GM12864 (cell line): ENCODE results near the gene NBAS.
"Not testable (repeated sequence)": the region's sequence is repeated elsewhere in the genome, so short reads cannot be mapped to it uniquely, and the experiment has no call there.

Experiments
- DNase-seq: peaks from one replicate; pipeline ENCODE4 v3.0.0-alpha.2; 2011; ENCODE audit warnings: low read depth
- H3K4me3 ChIP-seq: 2 replicates; pipeline ENCODE4 v1.5.1; 2011; ENCODE audit warnings: mild to moderate bottlenecking, low read depth, low read length, control low read depth
- TF ChIP-seq, protein P1 (sequence below): IDR thresholded peaks from 2 replicates; pipeline ENCODE4 v1.5.1; 2011; ENCODE audit warnings: low read depth, mild to moderate bottlenecking, moderate library complexity, low read length, control low read depth, inconsistent platforms; ENCODE audit errors: missing control alignments

Gene NBAS

DNA sequence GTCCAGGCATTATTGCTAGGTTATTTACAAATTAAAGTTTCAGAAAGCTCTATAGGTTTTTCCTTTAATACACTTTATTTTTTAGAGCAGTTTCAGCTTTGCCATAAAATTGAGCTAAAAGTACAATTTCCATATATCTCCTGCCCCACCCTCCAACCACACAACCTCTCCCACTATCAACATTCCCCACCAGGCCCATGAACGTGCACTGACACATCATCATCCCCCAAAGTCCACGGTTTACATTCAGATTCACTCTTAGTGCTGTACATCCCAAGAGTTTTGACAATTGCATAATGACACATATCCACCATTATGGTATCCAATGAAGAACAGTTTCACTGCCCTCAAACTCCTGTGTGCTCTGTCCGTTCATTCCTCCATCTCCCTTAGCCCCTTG lies 139.4 kb downstream of the NBAS start:
- TF ChIP-seq, protein P1, sequence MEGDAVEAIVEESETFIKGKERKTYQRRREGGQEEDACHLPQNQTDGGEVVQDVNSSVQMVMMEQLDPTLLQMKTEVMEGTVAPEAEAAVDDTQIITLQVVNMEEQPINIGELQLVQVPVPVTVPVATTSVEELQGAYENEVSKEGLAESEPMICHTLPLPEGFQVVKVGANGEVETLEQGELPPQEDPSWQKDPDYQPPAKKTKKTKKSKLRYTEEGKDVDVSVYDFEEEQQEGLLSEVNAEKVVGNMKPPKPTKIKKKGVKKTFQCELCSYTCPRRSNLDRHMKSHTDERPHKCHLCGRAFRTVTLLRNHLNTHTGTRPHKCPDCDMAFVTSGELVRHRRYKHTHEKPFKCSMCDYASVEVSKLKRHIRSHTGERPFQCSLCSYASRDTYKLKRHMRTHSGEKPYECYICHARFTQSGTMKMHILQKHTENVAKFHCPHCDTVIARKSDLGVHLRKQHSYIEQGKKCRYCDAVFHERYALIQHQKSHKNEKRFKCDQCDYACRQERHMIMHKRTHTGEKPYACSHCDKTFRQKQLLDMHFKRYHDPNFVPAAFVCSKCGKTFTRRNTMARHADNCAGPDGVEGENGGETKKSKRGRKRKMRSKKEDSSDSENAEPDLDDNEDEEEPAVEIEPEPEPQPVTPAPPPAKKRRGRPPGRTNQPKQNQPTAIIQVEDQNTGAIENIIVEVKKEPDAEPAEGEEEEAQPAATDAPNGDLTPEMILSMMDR: no peak
- no peak for DNase-seq
- no peak overlapping the region for H3K4me3 ChIP-seq

DNA sequence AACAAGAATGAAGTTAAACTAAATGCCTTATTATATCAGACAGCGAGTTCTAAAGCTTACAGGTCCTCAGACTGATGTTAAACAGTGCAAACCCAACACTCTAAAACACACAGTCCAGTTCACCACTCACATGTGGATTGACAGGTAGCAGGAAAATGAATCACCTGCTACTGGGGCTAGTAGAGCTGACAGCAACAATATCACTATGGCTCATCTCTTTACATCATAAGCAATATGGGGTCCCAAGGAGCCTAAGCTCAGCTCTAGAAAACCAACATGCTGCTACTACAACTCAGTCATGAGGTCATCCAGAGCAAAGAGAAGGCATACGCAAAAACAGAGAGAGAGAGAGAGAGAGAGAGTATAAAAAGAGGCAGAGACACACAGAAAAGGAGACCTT lies 145.4 kb downstream of the NBAS start:
- TF ChIP-seq, protein P1: no peak
- no peak overlapping the region for H3K4me3 ChIP-seq
- no peak for DNase-seq

DNA sequence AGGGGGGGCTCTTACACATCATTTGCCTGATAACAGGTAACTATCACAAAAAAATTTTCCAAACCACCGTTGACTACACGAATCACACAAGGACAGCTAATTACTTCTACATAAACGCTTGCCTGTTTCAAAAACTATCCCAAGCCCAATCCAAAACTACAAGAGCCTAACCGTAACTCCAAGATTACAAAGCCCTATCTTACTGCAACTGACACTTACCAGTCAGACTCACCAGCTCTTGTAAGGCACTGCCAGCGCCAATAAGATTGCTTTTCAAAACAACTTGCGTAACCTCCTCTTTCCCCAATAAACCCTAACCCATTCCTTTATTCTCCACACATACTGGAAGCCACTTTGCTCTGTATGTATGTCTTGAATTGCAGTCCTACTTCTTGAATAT lies 148.4 kb downstream of the NBAS start:
- DNase-seq: no peak
- TF ChIP-seq, protein P1: no peak
- H3K4me3 ChIP-seq: no peak overlapping the region

DNA sequence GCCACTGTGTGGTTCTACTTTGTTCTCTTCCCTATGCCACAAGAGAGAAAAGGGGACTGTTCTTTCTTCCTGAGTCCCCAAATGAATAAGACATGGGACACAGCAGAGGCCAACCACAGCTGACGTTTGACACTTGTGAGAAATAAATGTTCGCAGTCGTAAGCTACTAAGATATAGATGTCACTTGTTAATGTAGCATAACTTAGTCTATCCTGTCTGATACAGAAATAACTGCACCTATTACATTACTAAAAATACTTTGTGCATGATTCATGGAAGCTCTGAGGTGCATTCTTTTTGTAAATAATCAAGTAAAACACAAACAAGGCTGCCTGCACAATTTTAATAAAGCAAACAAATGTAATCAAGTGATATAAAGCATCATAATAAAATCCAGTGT lies 148.8 kb downstream of the NBAS start:
- TF ChIP-seq, protein P1: no peak
- H3K4me3 ChIP-seq: no peak overlapping the region
- no peak for DNase-seq

DNA sequence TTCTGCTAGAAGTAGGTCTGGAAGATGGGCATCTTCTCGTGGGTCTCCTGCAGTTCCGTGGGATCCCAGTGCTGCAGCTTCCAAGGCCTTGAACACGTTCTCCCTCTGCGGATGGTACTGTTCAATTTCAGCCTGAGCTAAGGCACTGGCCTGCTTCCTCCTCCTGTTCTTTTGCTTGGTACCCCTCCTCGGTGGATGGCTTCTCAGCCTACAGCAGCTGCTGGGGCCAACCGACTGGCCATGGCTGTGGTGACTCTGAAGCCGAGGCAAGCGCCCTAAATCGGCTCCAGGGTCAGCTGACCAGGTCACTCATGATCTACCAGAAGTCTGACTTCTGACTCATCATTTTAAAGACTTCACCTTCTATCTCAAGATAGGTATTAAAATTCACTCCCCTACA lies 150.2 kb downstream of the NBAS start:
- no peak overlapping the region for H3K4me3 ChIP-seq
- DNase-seq: no peak
- TF ChIP-seq, protein P1: no peak

DNA sequence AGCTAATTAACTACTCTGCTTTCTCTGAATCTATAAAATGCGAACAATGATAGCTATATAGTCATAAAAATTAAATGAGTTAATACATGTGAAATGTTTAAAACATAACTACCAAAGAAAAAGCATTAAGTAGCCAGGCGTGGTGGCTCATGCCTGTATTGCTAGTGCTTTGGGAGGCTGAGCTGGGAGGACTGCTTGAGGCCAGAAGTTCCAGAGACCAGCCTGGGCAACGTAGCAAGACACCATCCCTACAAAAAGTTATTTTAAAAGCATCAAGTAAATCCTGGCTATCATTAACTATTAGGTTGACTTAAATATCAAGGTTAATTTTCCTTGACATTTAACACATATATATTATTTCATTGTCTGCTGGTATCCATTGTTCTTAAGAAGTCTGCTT lies 152.4 kb downstream of the NBAS start:
- no peak overlapping the region for H3K4me3 ChIP-seq
- DNase-seq: no peak
- TF ChIP-seq, protein P1: no peak

DNA sequence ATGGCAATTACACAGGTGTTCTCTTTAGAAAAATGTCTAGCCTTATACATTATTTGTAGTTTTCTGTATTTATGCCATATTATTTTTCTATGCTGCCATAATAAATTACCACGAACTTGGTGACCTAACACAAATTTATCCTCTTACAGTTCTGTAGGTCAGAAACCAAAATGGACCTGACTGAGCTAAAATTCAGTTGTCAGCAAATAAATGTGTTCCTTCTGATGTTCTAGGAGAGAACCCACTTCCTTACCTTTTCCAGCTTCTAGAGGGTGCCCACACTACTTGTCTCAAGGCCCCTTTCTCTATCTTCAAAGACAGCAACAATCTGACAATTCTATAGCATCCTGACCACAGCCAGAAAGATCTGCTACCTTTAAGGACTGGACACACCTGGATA lies 153.5 kb downstream of the NBAS start:
- H3K4me3 ChIP-seq: no peak overlapping the region
- TF ChIP-seq, protein P1: no peak
- DNase-seq: no peak

DNA sequence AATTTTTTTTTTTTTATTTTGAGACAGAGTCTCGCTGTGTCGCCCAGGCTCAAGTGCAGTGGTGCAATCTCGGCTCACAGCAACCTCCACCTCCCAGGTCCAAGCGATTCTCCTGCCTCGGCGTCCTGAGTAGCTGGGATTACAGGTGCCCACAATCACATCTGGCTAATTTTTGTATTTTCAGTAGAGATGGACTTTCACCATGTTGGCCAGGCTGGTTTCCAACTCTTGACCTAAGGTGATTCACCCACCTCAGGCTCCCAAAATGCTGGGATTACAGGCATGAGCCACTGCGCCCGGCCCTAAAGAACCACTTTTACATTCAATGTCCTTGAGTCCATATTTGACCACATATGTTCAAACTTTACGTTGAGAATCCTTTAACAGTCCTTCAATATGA lies 156.6 kb downstream of the NBAS start:
- not testable (repeated sequence) for DNase-seq, H3K4me3 ChIP-seq
